Measurements from ENCODE around the gene SEPTIN8.
A peak's percentile ranks its signal among the peaks of the same experiment; 100 is the strongest.

SEPTIN8 gene

GRCh38 chr5:132708645-132709044, 68.4 kb downstream of the SEPTIN8 start:
- no peaks in the 10 kb centered on the region for H3K27me3 ChIP-seq
- H3K27ac ChIP-seq: no peak overlapping the region; a peak in 1 of 22 replicates
- H3K4me3 ChIP-seq: no peak overlapping the region
- no peak for TF ChIP-seq Cebpa-rat (IDR thresholded peaks at IDR 0.05)
- H4K20me1 ChIP-seq: no peaks in the 10 kb centered on the region
- no peak overlapping the region for H3K9ac ChIP-seq
- H3K4me1 ChIP-seq: peaks cover 0 to 7% (median 0%) of the 10 kb centered on the region in 10 experiments; a peak in 3 of 20 replicates
- no peaks in the 10 kb centered on the region for H3K9me3 ChIP-seq (replicated peaks in 1 of 11)
- H3K4me2 ChIP-seq: peak overlapping the region in 2 of 11 experiments; percentile 17 to 41; a peak in 4 of 22 replicates
- peaks cover 0 to 9% (median 0%) of the 10 kb centered on the region in 11 experiments; a peak in 2 of 22 replicates for H3K36me3 ChIP-seq

- no peak for TF ChIP-seq Cebpa-rat (IDR thresholded peaks at IDR 0.05)
These were observed 72.2 kb downstream of the SEPTIN8 start for GRCh38 chr5:132704875-132705274.

More at GRCh38 chr5:132704875-132705274, 72.2 kb downstream of the SEPTIN8 start:
- Histone ChIP-seq H4K20me1 (no peaks in the 10 kb centered on the region), H3K4me1 (peaks cover 0 to 7% (median 0%) of the 10 kb centered on the region in 10 experiments; a peak in 3 of 20 replicates), H3K9ac (no peak overlapping the region), H3K27ac (no peak overlapping the region), H3K9me3 (replicated peaks in 1 of 11) (no peaks in the 10 kb centered on the region), H3K27me3 (no peaks in the 10 kb centered on the region), H3K4me3 (no peak overlapping the region), H3K4me2 (no peak overlapping the region), H3K36me3 (peaks cover 10 to 37% (median 24%) of the 10 kb centered on the region in 11 experiments)
